Fibroblast of upper back skin (primary cell): Measurements from ENCODE around the gene MUC6.

Experiments
- DNase-seq: peaks from one replicate; pipeline ENCODE4 v3.0.0-alpha.2; 2013

MUC6 gene

GRCh38 chr11:1036303-1036923, at the start of gene MUC6:
TSS of gene MUC6 (minus strand) at chr11:1036718. CDS start at chr11:1036655, 63 bp downstream.
- no peak for DNase-seq

GRCh38 chr11:1085440-1086170, 49.1 kb upstream of the MUC6 start:
- no peak for DNase-seq

- no peak for DNase-seq
Observed at GRCh38 chr11:1084561-1085439, 48.3 kb upstream of the MUC6 start.

- no peak for DNase-seq
Observed at GRCh38 chr11:1083621-1084551, 47.4 kb upstream of the MUC6 start.

GRCh38 chr11:1082728-1083620, 46.5 kb upstream of the MUC6 start:
- DNase-seq: no peak

- DNase-seq: no peak
Observed at GRCh38 chr11:1082346-1082727, 45.8 kb upstream of the MUC6 start.

- DNase-seq: no peak
Observed at GRCh38 chr11:1081601-1082311, 45.2 kb upstream of the MUC6 start.

- no peak for DNase-seq
Observed at GRCh38 chr11:1078191-1078601, 41.7 kb upstream of the MUC6 start.

- DNase-seq: no peak
Observed at GRCh38 chr11:1077417-1078119, 41.0 kb upstream of the MUC6 start.

GRCh38 chr11:1077033-1077416, 40.5 kb upstream of the MUC6 start:
- DNase-seq: no peak

GRCh38 chr11:1076061-1076665, 39.6 kb upstream of the MUC6 start:
- DNase-seq: no peak

GRCh38 chr11:1075341-1075911, 38.9 kb upstream of the MUC6 start:
- no peak for DNase-seq

- DNase-seq: no peak
Observed at GRCh38 chr11:1074244-1075221, 38.0 kb upstream of the MUC6 start, which contains the start of gene MUC2. TSS of gene MUC2 (plus strand) at chr11:1074874.

GRCh38 chr11:1073851-1074243, 37.3 kb upstream of the MUC6 start:
- DNase-seq: no peak

GRCh38 chr11:1073261-1073724, 36.8 kb upstream of the MUC6 start:
- DNase-seq: no peak

- no peak for DNase-seq
Observed at GRCh38 chr11:1072821-1073231, 36.3 kb upstream of the MUC6 start.

GRCh38 chr11:1072116-1072820, 35.8 kb upstream of the MUC6 start:
- no peak for DNase-seq
